Testis (tissue), 3 donors: ENCODE data around the gene KCNG4. TPM values are rescaled to one million over a fixed set of nuclear protein-coding genes. Genes with fewer than 3 reads are reported as not detected.

Source experiments
- DNase-seq: peaks from one replicate; pipeline ENCODE4 v3.0.0-alpha.2; 2019
- H3K27ac ChIP-seq, 2 donors: fragments of 200-600 bp; sonication (generic); one replicate each; pipeline ENCODE4 v1.5.1; 2019
- H3K27me3 ChIP-seq: fragments of 200-600 bp; sonication (generic); one replicate; pipeline ENCODE4 v1.5.1; 2019
- H3K36me3 ChIP-seq: fragments of 200-600 bp; sonication (generic); one replicate; pipeline ENCODE4 v1.5.1; 2017; ENCODE audit warnings: low read depth; ENCODE audit errors: missing control alignments
- H3K4me1 ChIP-seq: fragments of 200-600 bp; sonication (generic); one replicate; pipeline ENCODE4 v1.5.1; 2019
- H3K4me3 ChIP-seq, 2 donors: fragments of 200-600 bp; sonication (generic); one replicate each; pipeline ENCODE4 v1.5.1; 2017 to 2019
- H3K9me3 ChIP-seq: fragments of 200-600 bp; sonication (generic); one replicate; pipeline ENCODE4 v1.5.1; 2017
- CTCF ChIP-seq, 3 experiments: fragments of 450-650 bp in 2 of 3; fragments of 200-600 bp in 1 of 3; sonication (generic) in 1 of 3; IDR thresholded peaks; one replicate each; pipeline ENCODE4 v1.5.1; 2016 to 2019; ENCODE audit warnings: antibody characterized with exemption in 3 of 3, mild to moderate bottlenecking in 2 of 3, moderate library complexity in 1 of 3
- POLR2A ChIP-seq: fragments of 450-650 bp; IDR thresholded peaks from one replicate; pipeline ENCODE4 v1.6.1; 2017; ENCODE audit warnings: antibody characterized with exemption, mild to moderate bottlenecking, moderate library complexity
- WGBS, 2 donors: methylation state at CpG; one replicate each; pipeline ENCODE4 v1.1.5; 2018; 5-methylcytosine and 5-hydroxymethylcytosine counted together
- intact Hi-C: fragments of 100-400 bp; cut with DNase I; formaldehyde crosslinking; loops from one replicate; pipeline ENCODE4 v1.15.1; 2023; ENCODE audit warnings: low total_unique reads
- polyA plus RNA-seq: library from polyadenylated mRNA; stranded (reverse); fragments of 350-450 nt; fragmentation: Illumina TruSeq; extraction: RNeasy Lipid Tissue Mini Kit (QIAGEN cat#74804); gene quantifications from one replicate; pipeline ENCODE4 v1.2.3, GENCODE V29; 2014; ENCODE audit warnings: low read depth, low replicate concordance; ENCODE audit not compliant: insufficient read depth
- total RNA-seq, 2 donors: library from RNA; depleted of rRNA; stranded (reverse); fragments of >200 nt; gene quantifications; one replicate each; pipeline ENCODE4 v1.2.3, GENCODE V29; 2016

KCNG4 gene
- total and polyA plus RNA-seq, 3 donors from 2014 or later = 0.06 to 0.08 TPM; not detected in 1

DNA sequence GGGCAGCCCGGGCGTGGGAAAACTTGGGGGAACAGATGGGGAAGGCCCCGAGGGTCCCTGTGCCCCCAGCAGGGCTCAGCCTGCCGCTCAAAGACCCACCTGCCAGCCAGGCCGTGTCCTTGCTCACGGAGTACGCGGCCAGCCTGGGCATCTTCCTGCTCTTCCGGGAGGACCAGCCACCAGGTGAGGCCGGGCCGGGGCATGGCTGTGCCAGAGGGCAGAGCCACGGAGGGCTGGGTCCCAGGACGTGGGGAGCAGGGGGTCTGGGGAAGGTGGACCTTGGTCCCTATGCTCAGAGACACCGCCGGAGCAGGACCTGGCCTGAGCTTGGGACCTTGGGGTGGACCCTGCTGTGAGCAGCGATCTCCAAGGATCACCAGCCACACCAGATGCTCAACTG is 48.3 kb downstream of the KCNG4 start:
- intact Hi-C loops = no loop called here
- WGBS, 2 donors = 80 to 81% methylated on average over 3 to 16 of the region's 16 CpGs

GRCh38 chr16:84190731-84191388 is 49.0 kb downstream of the KCNG4 start, which contains the start of gene ADAD2:
Gene ADAD2 (plus strand): TSS chr16:84191157. CDS start chr16:84191231, 74 bp downstream.
- Histone ChIP-seq H3K27me3 (no peaks in the 10 kb centered on the region), H3K4me3 (peak within 1 kb of the TSS; percentile 38 to 61), H3K36me3 (no peaks in the 10 kb centered on the region), H3K4me1 (peaks cover 3% of the 10 kb centered on the region), H3K27ac (no peak within 1 kb of the TSS), H3K9me3 (no peaks in the 10 kb centered on the region)
- intact Hi-C loops = no loop called here
- TF ChIP-seq POLR2A (no peak), CTCF (IDR thresholded peaks at IDR 0.05) (no peak)
- 73 to 77% methylated on average over 29 to 47 of the region's 47 CpGs for WGBS, 2 donors
- peak; percentile 88 for DNase-seq

More for the DNA sequence above, 48.3 kb downstream of the KCNG4 start:
- H3K27ac ChIP-seq = no peak overlapping the region
- peak overlapping the region; percentile 38 to 61 for H3K4me3 ChIP-seq
- H3K4me1 ChIP-seq = no peaks in the 10 kb centered on the region
- TF ChIP-seq CTCF (IDR thresholded peaks at IDR 0.05) = no peak
- TF ChIP-seq POLR2A = no peak
- no peaks in the 10 kb centered on the region for H3K36me3 ChIP-seq
- DNase-seq = no peak
- H3K9me3 ChIP-seq = no peaks in the 10 kb centered on the region
- H3K27me3 ChIP-seq = no peaks in the 10 kb centered on the region

GRCh38 chr16:84186685-84187437 is 53.0 kb downstream of the KCNG4 start, which contains the start of gene TAF1C:
Gene TAF1C (minus strand): TSS chr16:84187057. CDS start chr16:84184988, 2,069 bp downstream.
- Histone ChIP-seq H3K36me3 (no peaks in the 10 kb centered on the region), H3K27ac (peak within 1 kb of the TSS; percentile 46 to 67), H3K27me3 (no peaks in the 10 kb centered on the region), H3K4me3 (peak within 1 kb of the TSS; percentile 81 to 98), H3K4me1 (peaks cover 30% of the 10 kb centered on the region), H3K9me3 (no peaks in the 10 kb centered on the region)
- intact Hi-C loops = loop anchor here (10.0 kb wide), 1 partner anchor 222 kb away; the partner anchor contains the start of gene NECAB2
- TF ChIP-seq POLR2A (no peak), CTCF (IDR thresholded peaks at IDR 0.05) (peak; percentile 92 to 97 (median 94))
- peak; percentile 97 for DNase-seq
- 2 to 9% methylated on average over 14 to 55 of the region's 55 CpGs for WGBS, 2 donors

DNA sequence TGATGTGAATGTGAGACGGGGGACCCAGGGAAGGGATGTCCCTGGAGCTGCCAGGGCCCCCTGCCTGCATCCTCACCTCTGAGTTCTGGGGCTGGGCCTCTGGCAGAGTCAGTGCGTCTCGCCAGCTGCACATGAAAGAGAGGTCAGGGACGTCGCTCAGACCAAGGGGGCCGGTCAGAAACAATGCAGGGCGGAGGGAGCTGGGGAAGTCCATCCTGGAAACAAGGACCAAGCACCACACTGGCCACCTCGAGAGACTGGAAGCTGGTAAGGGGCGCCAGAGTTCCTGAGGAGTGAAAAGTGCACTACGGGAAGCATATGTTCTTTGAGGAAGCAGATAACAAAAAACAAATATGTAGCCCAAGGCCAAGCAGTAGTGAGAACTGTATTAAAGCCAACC is 55.0 kb downstream of the KCNG4 start:
- H3K36me3 ChIP-seq = no peaks in the 10 kb centered on the region
- DNase-seq = no peak

More for the DNA sequence above, 55.0 kb downstream of the KCNG4 start:
- H3K4me3 ChIP-seq = no peak overlapping the region
- TF ChIP-seq CTCF (IDR thresholded peaks at IDR 0.05) (no peak), POLR2A (no peak)
- H3K4me1 ChIP-seq = peaks cover 30% of the 10 kb centered on the region
- H3K9me3 ChIP-seq = no peaks in the 10 kb centered on the region
- intact Hi-C loops = loop anchor here (10.0 kb wide), 1 partner anchor 220 kb away; the partner anchor contains the start of gene NECAB2
- peak overlapping the region; percentile 33 to 50 for H3K27ac ChIP-seq
- 34 to 36% methylated on average over 9 to 10 of the region's 10 CpGs for WGBS, 2 donors
- H3K27me3 ChIP-seq = no peaks in the 10 kb centered on the region
